ENCODE data around the gene SSTR3. TPM values are rescaled to one million over a fixed set of nuclear protein-coding genes. Genes with fewer than 3 reads are reported as not detected.

Gene SSTR3
- total and polyA plus RNA-seq, 2 experiments from 2014 or later: not detected

- Histone ChIP-seq H2AFZ (no peak overlapping the region), H3K9ac (no peak overlapping the region), H3K4me3 (no peak overlapping the region), H3K79me2 (ENCODE audit: insufficient read depth) (no peaks in the 10 kb centered on the region), H3F3A (ENCODE audit: insufficient read depth) (peaks cover 33% of the 10 kb centered on the region), H3K9me2 (ENCODE audit: insufficient read depth) (no peaks in the 10 kb centered on the region), H4K20me1 (ENCODE audit: insufficient read depth) (no peaks in the 10 kb centered on the region; the same call in 1 of the 2 replicates), H3K4me1 (ENCODE audit: insufficient read depth) (peaks cover 45% of the 10 kb centered on the region), H3K36me3 (ENCODE audit: low read depth) (no peaks in the 10 kb centered on the region), H3K4me2 (ENCODE audit: unreplicated experiment) (no peak overlapping the region), H3K27ac (no peak overlapping the region), H3K9me3 (ENCODE audit: low read depth) (no peaks in the 10 kb centered on the region), H3K27me3 (replicated peaks; ENCODE audit: insufficient read depth) (no peaks in the 10 kb centered on the region)
- TF ChIP-seq EZH2 (IDR thresholded peaks at IDR 0.05; ENCODE audit: insufficient read depth, poor library complexity, severe bottlenecking): no peak
- TF ChIP-seq EZH2phosphoT487 (IDR thresholded peaks at IDR 0.05; ENCODE audit: insufficient read depth, low read depth): no peak
- DNase-seq: no peak
- in situ Hi-C loops (cut with MboI): no loop called here
- 84 to 89% methylated on average over 2 of the region's 2 CpGs for WGBS, 2 experiments (ENCODE audit: low coverage in 1 of 2, low lambda C conversion rate in 2 of 2, missing lambda C conversion rate in 2 of 2)
These were observed 20.1 kb downstream of the SSTR3 start for GRCh38 chr22:37192204-37192603.

GRCh38 chr22:37190262-37190780 is 22.0 kb downstream of the SSTR3 start:
- Histone ChIP-seq H3K9me3 (ENCODE audit: low read depth) (no peaks in the 10 kb centered on the region), H4K20me1 (ENCODE audit: insufficient read depth) (no peaks in the 10 kb centered on the region), H3K4me3 (no peak overlapping the region), H3K9ac (no peak overlapping the region), H2AFZ (no peak overlapping the region), H3K36me3 (ENCODE audit: low read depth) (no peaks in the 10 kb centered on the region), H3K79me2 (ENCODE audit: insufficient read depth) (no peaks in the 10 kb centered on the region), H3K4me2 (ENCODE audit: unreplicated experiment) (no peak overlapping the region), H3K27me3 (replicated peaks; ENCODE audit: insufficient read depth) (no peaks in the 10 kb centered on the region), H3F3A (ENCODE audit: insufficient read depth) (peaks cover 30% of the 10 kb centered on the region), H3K9me2 (ENCODE audit: insufficient read depth) (no peaks in the 10 kb centered on the region), H3K27ac (peak overlapping the region; percentile 72; the same call in 1 of the 2 replicates), H3K4me1 (ENCODE audit: insufficient read depth) (peaks cover 38% of the 10 kb centered on the region)
- in situ Hi-C loops (cut with MboI): no loop called here
- TF ChIP-seq EZH2 (IDR thresholded peaks at IDR 0.05; ENCODE audit: insufficient read depth, poor library complexity, severe bottlenecking) (no peak), EZH2phosphoT487 (IDR thresholded peaks at IDR 0.05; ENCODE audit: insufficient read depth, low read depth) (no peak)
- no peak for DNase-seq
- 58 to 60% methylated on average over 4 of the region's 4 CpGs for WGBS, 2 experiments (ENCODE audit: low coverage in 1 of 2, low lambda C conversion rate in 2 of 2, missing lambda C conversion rate in 2 of 2)

- Histone ChIP-seq H3K4me1 (ENCODE audit: insufficient read depth) (peaks cover 38% of the 10 kb centered on the region), H3K36me3 (ENCODE audit: low read depth) (no peaks in the 10 kb centered on the region), H2AFZ (no peak overlapping the region), H3K9ac (peak overlapping the region; percentile 78), H3F3A (ENCODE audit: insufficient read depth) (peaks cover 30% of the 10 kb centered on the region), H3K9me3 (ENCODE audit: low read depth) (no peaks in the 10 kb centered on the region), H3K79me2 (ENCODE audit: insufficient read depth) (no peaks in the 10 kb centered on the region), H3K4me2 (ENCODE audit: unreplicated experiment) (peak overlapping the region; percentile 63), H3K27ac (peak overlapping the region; percentile 72), H4K20me1 (ENCODE audit: insufficient read depth) (no peaks in the 10 kb centered on the region), H3K27me3 (replicated peaks; ENCODE audit: insufficient read depth) (no peaks in the 10 kb centered on the region), H3K4me3 (peak overlapping the region; percentile 62), H3K9me2 (ENCODE audit: insufficient read depth) (no peaks in the 10 kb centered on the region)
- DNase-seq: peak; percentile 39
- in situ Hi-C loops (cut with MboI): no loop called here
- TF ChIP-seq EZH2phosphoT487 (IDR thresholded peaks at IDR 0.05; ENCODE audit: insufficient read depth, low read depth) (no peak), EZH2 (IDR thresholded peaks at IDR 0.05; ENCODE audit: insufficient read depth, poor library complexity, severe bottlenecking) (no peak)
- 21 to 28% methylated on average over 2 of the region's 2 CpGs for WGBS, 2 experiments (ENCODE audit: low coverage in 1 of 2, low lambda C conversion rate in 2 of 2, missing lambda C conversion rate in 2 of 2)
These were observed 23.3 kb downstream of the SSTR3 start for GRCh38 chr22:37188901-37189466.

- H4K20me1 ChIP-seq (ENCODE audit: insufficient read depth): no peaks in the 10 kb centered on the region
- H3K36me3 ChIP-seq (ENCODE audit: low read depth): no peaks in the 10 kb centered on the region
- WGBS, 2 experiments (ENCODE audit: low coverage in 1 of 2, low lambda C conversion rate in 2 of 2, missing lambda C conversion rate in 2 of 2): 9 to 17% methylated on average over 11 to 17 of the region's 17 CpGs
- H2AFZ ChIP-seq: peak within 1 kb of the TSS; percentile 87
- H3K79me2 ChIP-seq (ENCODE audit: insufficient read depth): no peaks in the 10 kb centered on the region
- H3K4me1 ChIP-seq (ENCODE audit: insufficient read depth): peaks cover 38% of the 10 kb centered on the region
- TF ChIP-seq EZH2 (IDR thresholded peaks at IDR 0.05; ENCODE audit: insufficient read depth, poor library complexity, severe bottlenecking) (no peak), EZH2phosphoT487 (IDR thresholded peaks at IDR 0.05; ENCODE audit: insufficient read depth, low read depth) (no peak)
- peak within 1 kb of the TSS; percentile 72 for H3K27ac ChIP-seq
- H3K27me3 ChIP-seq (replicated peaks; ENCODE audit: insufficient read depth): no peaks in the 10 kb centered on the region
- peak within 1 kb of the TSS; percentile 62 for H3K4me3 ChIP-seq
- H3K9me2 ChIP-seq (ENCODE audit: insufficient read depth): no peaks in the 10 kb centered on the region
- H3F3A ChIP-seq (ENCODE audit: insufficient read depth): peaks cover 30% of the 10 kb centered on the region
- peak within 1 kb of the TSS; percentile 63 for H3K4me2 ChIP-seq (ENCODE audit: unreplicated experiment)
- in situ Hi-C loops (cut with MboI): no loop called here
- H3K9ac ChIP-seq: peak within 1 kb of the TSS; percentile 78
- DNase-seq: peak; percentile 43
- no peaks in the 10 kb centered on the region for H3K9me3 ChIP-seq (ENCODE audit: low read depth)
These were observed 24.2 kb downstream of the SSTR3 start, which contains the start of gene C1QTNF6 for GRCh38 chr22:37187891-37188761. TSS of gene C1QTNF6 (minus strand) at chr22:37188247. CDS start at chr22:37188213, 34 bp downstream.

All from GM23248 (cell line).